HCT116 (cell line): ENCODE data around the gene GPR68. TPM values are rescaled to one million over a fixed set of nuclear protein-coding genes. Genes with fewer than 3 reads are reported as not detected.
"Not testable (repeated sequence)": the region's sequence is repeated elsewhere in the genome, so short reads cannot be mapped to it uniquely, and the experiment has no call there.

Experiments used
- ATAC-seq: fragments of 200-7000 bp; cut with Tn5 transposase; 2 replicates; pipeline ENCODE4 v1.9.1; 2020; ENCODE audit warnings: mild to moderate bottlenecking, moderate library complexity
- BruUV-seq: library from RNA; stranded (reverse); fragments of 400-500 nt; replicated peaks from 2 replicates; lab custom pipeline; 2021; lab: Mats Ljungman, UMichigan
- CTCF ChIA-PET: fragments of 300-600 bp; sonication (Branson Sonifier 250); formaldehyde crosslinking; loops from one replicate; lab custom pipeline; 2021; ENCODE audit warnings: antibody characterized with exemption; lab: Charles Lee
- POLR2A ChIA-PET: fragments of 300-600, 350-600 bp; sonication (Branson Sonifier 250); formaldehyde crosslinking; loops from one replicate; lab custom pipeline; 2021; ENCODE audit warnings: antibody characterized with exemption; lab: Charles Lee
- RAD21 ChIA-PET, 2 experiments: fragments of 300-600 bp; sonication (Branson Sonifier 250); formaldehyde crosslinking; loops; one replicate each; lab custom pipeline; 2023; ENCODE audit warnings: low total read pairs in 2 of 2; ENCODE audit not compliant: uncharacterized antibody in 2 of 2, unreplicated experiment in 2 of 2, low non-redundant PET in 1 of 2; lab: Charles Lee
- DNase-seq: peaks from one replicate; pipeline ENCODE4 v3.0.0-alpha.2; 2010; ENCODE audit warnings: low read depth, low spot score
- H2AFZ ChIP-seq: fragments of 200-600 bp; shearing (Covaris generic), sonication (generic); 2 replicates; pipeline ENCODE4 v1.6.1; 2017; ENCODE audit warnings: low read depth, mixed run types, mixed read lengths, antibody characterized with exemption, low read length; ENCODE audit not compliant: poor library complexity, severe bottlenecking
- H3K27ac ChIP-seq: 2 replicates; pipeline ENCODE4 v1.5.1; 2012; ENCODE audit warnings: low read depth, low read length
- H3K27me3 ChIP-seq: fragments of 200-600 bp; sonication (generic); 2 replicates; pipeline ENCODE4 v1.6.1; 2016; ENCODE audit warnings: mixed run types, low read length, mixed read lengths; ENCODE audit not compliant: insufficient read depth
- H3K36me3 ChIP-seq, 2 experiments: fragments of 200-500 bp in 1 of 2; fragments of 200-600 bp in 1 of 2; sonication (Bioruptor generic) in 1 of 2; sonication (generic) in 1 of 2; 2 replicates each; pipeline versions ENCODE4 v1.5.1 to v1.6.1; 2014 to 2016; ENCODE audit warnings: low read length in 2 of 2, inconsistent platforms in 1 of 2, mixed read lengths in 1 of 2, mixed run types in 1 of 2; ENCODE audit not compliant: insufficient read depth in 2 of 2, control insufficient read depth in 1 of 2
- H3K4me1 ChIP-seq, 2 experiments: fragments of 200-600 bp in 1 of 2; sonication (generic) in 1 of 2; 2 replicates each; pipeline versions ENCODE4 v1.5.1 to v1.6.1; 2012 to 2017; ENCODE audit warnings: low read length in 2 of 2, inconsistent platforms in 1 of 2, mild to moderate bottlenecking in 1 of 2, mixed read lengths in 1 of 2, mixed run types in 1 of 2, moderate library complexity in 1 of 2; ENCODE audit not compliant: insufficient read depth in 2 of 2, control insufficient read depth in 1 of 2
- H3K4me2 ChIP-seq: fragments of 200-600 bp; sonication (generic); 2 replicates; pipeline ENCODE4 v1.6.1; 2017; ENCODE audit warnings: mixed run types, low read length, mixed read lengths
- H3K4me3 ChIP-seq, 2 experiments: fragments of 200-600 bp in 1 of 2; sonication (generic) in 1 of 2; replicated peaks in 1 of 2; 2 replicates each; pipeline ENCODE4 v1.5.1; 2011 to 2016; ENCODE audit warnings: low read length in 2 of 2, control low read depth in 1 of 2, low read depth in 1 of 2, mild to moderate bottlenecking in 1 of 2, mixed read lengths in 1 of 2, mixed run types in 1 of 2
- H3K79me2 ChIP-seq: fragments of 200-600 bp; sonication (generic); 2 replicates; pipeline ENCODE4 v1.6.1; 2017; ENCODE audit warnings: mild to moderate bottlenecking, mixed run types, low read length, moderate library complexity, mixed read lengths; ENCODE audit not compliant: insufficient read depth
- H3K9ac ChIP-seq: fragments of 200-600 bp; sonication (generic); 2 replicates; pipeline ENCODE4 v1.6.1; 2016; ENCODE audit warnings: low read length, mixed read lengths
- H3K9me2 ChIP-seq: fragments of 200-600 bp; sonication (generic), shearing (Covaris generic); 2 replicates; pipeline ENCODE4 v1.6.1; 2017; ENCODE audit warnings: mixed run types, mild to moderate bottlenecking, moderate library complexity; ENCODE audit not compliant: insufficient read depth
- H3K9me3 ChIP-seq, 2 experiments: fragments of 200-500 bp in 1 of 2; fragments of 200-600 bp in 1 of 2; sonication (Bioruptor generic) in 1 of 2; sonication (generic) in 1 of 2; 2 replicates each; pipeline ENCODE4 v1.6.1; 2014 to 2017; ENCODE audit warnings: low read length in 2 of 2, mixed read lengths in 2 of 2, inconsistent platforms in 1 of 2, low read depth in 1 of 2, mild to moderate bottlenecking in 1 of 2, mixed run types in 1 of 2, moderate library complexity in 1 of 2; ENCODE audit not compliant: control insufficient read depth in 1 of 2, insufficient read depth in 1 of 2
- H4K20me1 ChIP-seq: fragments of 200-600 bp; sonication (generic), shearing (Covaris generic); 2 replicates; pipeline ENCODE4 v1.6.1; 2017; ENCODE audit warnings: mixed run types, mild to moderate bottlenecking, moderate library complexity; ENCODE audit not compliant: insufficient read depth
- ATF3 ChIP-seq: IDR thresholded peaks from 2 replicates; pipeline ENCODE4 v1.6.1; 2012
- CBX3 ChIP-seq: IDR thresholded peaks from 2 replicates; pipeline ENCODE4 v1.6.1; 2012; ENCODE audit warnings: low read depth
- CEBPB ChIP-seq: IDR thresholded peaks from 2 replicates; pipeline ENCODE4 v1.6.1; 2012; ENCODE audit warnings: low read depth
- EGR1 ChIP-seq: IDR thresholded peaks from 2 replicates; pipeline ENCODE4 v1.6.1; 2012; ENCODE audit warnings: low read depth
- ELF1 ChIP-seq: IDR thresholded peaks from 2 replicates; pipeline ENCODE4 v1.6.1; 2012; ENCODE audit warnings: low read depth, borderline replicate concordance
- EZH2 ChIP-seq: fragments of 200-600 bp; sonication (generic); IDR thresholded peaks from 2 replicates; pipeline ENCODE4 v1.6.1; 2017; ENCODE audit warnings: antibody characterized with exemption, mixed run types
- FOSL1 ChIP-seq: IDR thresholded peaks from 2 replicates; pipeline ENCODE4 v1.6.1; 2012; ENCODE audit warnings: low read depth
- POLR2A ChIP-seq: IDR thresholded peaks from 2 replicates; pipeline ENCODE4 v1.7.0; 2011; ENCODE audit warnings: borderline replicate concordance; ENCODE audit not compliant: insufficient read depth, insufficient read length; ENCODE audit errors: extremely low read depth
- POLR2AphosphoS5 ChIP-seq: IDR thresholded peaks from 2 replicates; pipeline ENCODE4 v1.6.1; 2011; ENCODE audit warnings: mild to moderate bottlenecking, low read depth, low read length, moderate library complexity
- RAD21 ChIP-seq: IDR thresholded peaks from 2 replicates; pipeline ENCODE4 v1.6.1; 2012; ENCODE audit warnings: low read depth, mild to moderate bottlenecking
- REST ChIP-seq: IDR thresholded peaks from 2 replicates; pipeline ENCODE4 v1.6.1; 2012; ENCODE audit warnings: low read depth
- SIN3A ChIP-seq: IDR thresholded peaks from 2 replicates; pipeline ENCODE4 v1.6.1; 2012; ENCODE audit warnings: low read depth
- SP1 ChIP-seq: IDR thresholded peaks from 2 replicates; pipeline ENCODE4 v1.6.1; 2012; ENCODE audit warnings: low read depth
- TCF7L2 ChIP-seq: IDR thresholded peaks from 2 replicates; pipeline ENCODE4 v1.7.0; 2011; ENCODE audit warnings: borderline replicate concordance, inconsistent platforms; ENCODE audit not compliant: insufficient read depth, insufficient read length; ENCODE audit errors: extremely low read depth
- YY1 ChIP-seq: IDR thresholded peaks from 2 replicates; pipeline ENCODE4 v1.6.1; 2011; ENCODE audit warnings: low read length, low read depth, moderate library complexity, mild to moderate bottlenecking; ENCODE audit not compliant: insufficient replicate concordance; ENCODE audit errors: extremely low read depth
- intact Hi-C: fragments of 100-400 bp; cut with micrococcal nuclease; formaldehyde crosslinking; loops from 2 replicates; pipeline ENCODE4 v1.10.0; 2022
- total RNA-seq: library from RNA; stranded (reverse); gene quantifications from one replicate; pipeline ENCODE4 v1.2.1, GENCODE V29; 2021; ENCODE audit not compliant: unreplicated experiment
- TF ChIP-seq, protein P1 (sequence below), 3 experiments: fragments of 200-600 bp in 1 of 3; sonication (generic) in 1 of 3; IDR thresholded peaks in 2 of 3; conservative IDR thresholded peaks in 1 of 3; 2 replicates each; pipeline ENCODE4 v1.5.1; 2012 to 2017; ENCODE audit warnings: low read depth in 2 of 3, low read length in 2 of 3, antibody characterized with exemption in 1 of 3, borderline replicate concordance in 1 of 3, control low read depth in 1 of 3, mild to moderate bottlenecking in 1 of 3, mixed read lengths in 1 of 3, mixed run types in 1 of 3, moderate library complexity in 1 of 3; ENCODE audit not compliant: insufficient read depth in 1 of 3

Gene GPR68
- total RNA-seq, 1 experiment from 2014 or later: not detected

DNA sequence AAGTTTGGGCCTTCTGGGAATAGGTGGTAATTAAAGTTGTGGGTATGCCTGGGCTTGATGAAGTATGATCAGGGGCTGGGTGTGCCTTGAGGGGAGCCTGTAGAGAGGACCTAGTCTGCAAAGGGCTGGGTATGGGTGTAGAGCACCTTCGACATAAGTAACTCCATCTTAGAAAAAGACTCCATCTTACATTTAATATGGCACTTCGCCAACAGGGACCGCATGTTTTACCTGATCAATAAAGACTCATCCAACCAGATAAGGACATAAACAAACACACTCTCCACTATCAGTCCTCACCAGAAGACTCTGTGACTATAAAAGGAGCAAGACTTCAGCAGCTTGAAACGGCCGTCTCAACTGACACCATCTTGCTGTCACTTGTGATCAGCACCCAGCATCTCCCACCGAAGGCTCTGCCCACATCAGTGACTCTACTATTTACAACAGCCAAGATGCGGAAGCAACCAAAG is 23.5 kb upstream of the GPR68 start:
- DNase-seq (no peak), ATAC-seq (no peak)
- Histone ChIP-seq H3K4me3 (no peak overlapping the region), H3K27me3 (no peaks in the 10 kb centered on the region), H3K27ac (no peak overlapping the region), H2AFZ (no peak overlapping the region), H3K36me3 (no peaks in the 10 kb centered on the region), H4K20me1 (no peaks in the 10 kb centered on the region), H3K79me2 (no peaks in the 10 kb centered on the region), H3K4me2 (no peak overlapping the region), H3K9me2 (no peaks in the 10 kb centered on the region), H3K9ac (no peak overlapping the region), H3K4me1 (no peaks in the 10 kb centered on the region), H3K9me3 (no peaks in the 10 kb centered on the region)
- ChIA-PET RAD21 (no interaction called here), POLR2A (no interaction called here), CTCF (no interaction called here)
- no TSS peak for BruUV-seq
- TF ChIP-seq RAD21 (no peak), EGR1 (no peak), ELF1 (no peak), CBX3 (no peak), SP1 (no peak), FOSL1 (no peak), CEBPB (no peak), SIN3A (no peak), TCF7L2 (no peak), REST (no peak), YY1 (no peak), EZH2 (no peak), ATF3 (no peak), POLR2AphosphoS5 (no peak), POLR2A (no peak)
- TF ChIP-seq, protein P1, sequence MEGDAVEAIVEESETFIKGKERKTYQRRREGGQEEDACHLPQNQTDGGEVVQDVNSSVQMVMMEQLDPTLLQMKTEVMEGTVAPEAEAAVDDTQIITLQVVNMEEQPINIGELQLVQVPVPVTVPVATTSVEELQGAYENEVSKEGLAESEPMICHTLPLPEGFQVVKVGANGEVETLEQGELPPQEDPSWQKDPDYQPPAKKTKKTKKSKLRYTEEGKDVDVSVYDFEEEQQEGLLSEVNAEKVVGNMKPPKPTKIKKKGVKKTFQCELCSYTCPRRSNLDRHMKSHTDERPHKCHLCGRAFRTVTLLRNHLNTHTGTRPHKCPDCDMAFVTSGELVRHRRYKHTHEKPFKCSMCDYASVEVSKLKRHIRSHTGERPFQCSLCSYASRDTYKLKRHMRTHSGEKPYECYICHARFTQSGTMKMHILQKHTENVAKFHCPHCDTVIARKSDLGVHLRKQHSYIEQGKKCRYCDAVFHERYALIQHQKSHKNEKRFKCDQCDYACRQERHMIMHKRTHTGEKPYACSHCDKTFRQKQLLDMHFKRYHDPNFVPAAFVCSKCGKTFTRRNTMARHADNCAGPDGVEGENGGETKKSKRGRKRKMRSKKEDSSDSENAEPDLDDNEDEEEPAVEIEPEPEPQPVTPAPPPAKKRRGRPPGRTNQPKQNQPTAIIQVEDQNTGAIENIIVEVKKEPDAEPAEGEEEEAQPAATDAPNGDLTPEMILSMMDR (IDR thresholded peaks at IDR 0.05 in 2 of 3, conservative IDR thresholded peaks at IDR 0.05 in 1 of 3; ENCODE audit: borderline replicate concordance in 1 of 3, insufficient read depth in 1 of 3, low read depth in 2 of 3, low read length in 2 of 3): no peak
- intact Hi-C loops: no loop called here

GRCh38 chr14:91266276-91266675 is 21.8 kb upstream of the GPR68 start:
- H3K36me3 ChIP-seq, ATAC-seq, H3K4me2 ChIP-seq, H3K79me2 ChIP-seq, H4K20me1 ChIP-seq, DNase-seq, CTCF ChIA-PET, RAD21 ChIA-PET, POLR2A ChIA-PET, H3K9me3 ChIP-seq, H3K4me1 ChIP-seq, H3K27me3 ChIP-seq, H3K9ac ChIP-seq, H3K4me3 ChIP-seq, intact Hi-C loops, BruUV-seq, H3K27ac ChIP-seq, H2AFZ ChIP-seq, H3K9me2 ChIP-seq: not testable (repeated sequence)
